GM12878 (cell line): ENCODE measurements around the gene SQSTM1. TPM values are rescaled to one million over a fixed set of nuclear protein-coding genes. Genes with fewer than 3 reads are reported as not detected.

Experiments used
- ATAC-seq: fragments of 200-7000 bp; cut with Tn5 transposase; 3 replicates; pipeline ENCODE4 v1.9.1; 2020; ENCODE audit warnings: mild to moderate bottlenecking, moderate library complexity
- BruUV-seq: library from RNA; stranded (reverse); fragments of 400-500 nt; replicated peaks from 2 replicates; lab custom pipeline; 2021; lab: Mats Ljungman, UMichigan
- CTCF ChIA-PET: fragments of 300-600 bp; sonication (Branson Sonifier 250); formaldehyde crosslinking; extraction: SDS; loops from one replicate; lab custom pipeline; 2021; ENCODE audit warnings: inconsistent platforms; lab: Yijun Ruan, JAX
- POLR2A ChIA-PET: fragments of 350-600 bp; formaldehyde crosslinking; extraction: SDS; loops from one replicate; lab custom pipeline; 2021; ENCODE audit warnings: inconsistent platforms; lab: Charles Lee
- RAD21 ChIA-PET: fragments of 300-600 bp; sonication (Branson Sonifier 250); formaldehyde crosslinking; loops from one replicate; lab custom pipeline; 2023; ENCODE audit warnings: antibody characterized with exemption; ENCODE audit not compliant: unreplicated experiment; lab: Charles Lee
- SMC1A ChIA-PET: fragments of 300-600 bp; sonication (Branson Sonifier 250); formaldehyde crosslinking; loops from one replicate; lab custom pipeline; 2023; ENCODE audit not compliant: unreplicated experiment, uncharacterized antibody; lab: Charles Lee
- DNase-seq: peaks from one replicate; pipeline ENCODE4 v3.0.0-alpha.2; 2011; ENCODE audit warnings: low read depth, low spot score
- FAIRE-seq: peaks from 3 replicates; lab custom pipeline; 2011; peaks lifted over from hg19 to GRCh38; lab: Jason Lieb, UNC
- H2AFZ ChIP-seq: 2 replicates; pipeline ENCODE4 v1.6.0; 2011; ENCODE audit warnings: low read depth, low read length, control low read depth; ENCODE audit not compliant: control insufficient read depth
- H3K27ac ChIP-seq: 2 replicates; pipeline ENCODE4 v1.5.1; 2011; ENCODE audit warnings: control low read depth; ENCODE audit not compliant: control insufficient read depth, insufficient read depth
- H3K27me3 ChIP-seq, 2 experiments: replicated peaks in 1 of 2; 2 replicates each; pipeline versions ENCODE4 v1.6.0 to v1.6.1; 2011; ENCODE audit warnings: low read length in 1 of 2; ENCODE audit not compliant: control insufficient read depth in 2 of 2, insufficient read depth in 2 of 2
- H3K36me3 ChIP-seq, 2 experiments: 2 replicates each; pipeline ENCODE4 v1.5.1; 2011; ENCODE audit warnings: low read length in 1 of 2; ENCODE audit not compliant: control insufficient read depth in 2 of 2, insufficient read depth in 2 of 2
- H3K4me1 ChIP-seq: 2 replicates; pipeline ENCODE4 v1.6.1; 2011; ENCODE audit warnings: mild to moderate bottlenecking, low read length, moderate library complexity, mixed read lengths; ENCODE audit not compliant: control insufficient read depth, insufficient read depth
- H3K4me2 ChIP-seq: 2 replicates; pipeline ENCODE4 v1.6.0; 2011; ENCODE audit warnings: control low read depth; ENCODE audit not compliant: control insufficient read depth, insufficient read depth
- H3K4me3 ChIP-seq: fragments of 200-600 bp; sonication (generic); 2 replicates; pipeline ENCODE4 v1.5.1; 2016
- H3K79me2 ChIP-seq: 2 replicates; pipeline ENCODE4 v1.6.0; 2011; ENCODE audit warnings: low read length; ENCODE audit not compliant: control insufficient read depth, insufficient read depth
- H3K9ac ChIP-seq: 2 replicates; pipeline ENCODE4 v1.8.0; 2011; ENCODE audit warnings: low read length, control low read depth, mixed read lengths; ENCODE audit not compliant: control insufficient read depth, insufficient read depth
- H3K9me3 ChIP-seq: replicated peaks from 3 replicates; pipeline ENCODE4 v1.5.1; 2011; ENCODE audit warnings: mild to moderate bottlenecking, low read length; ENCODE audit not compliant: control insufficient read depth, insufficient read depth
- H4K20me1 ChIP-seq: 2 replicates; pipeline ENCODE4 v1.6.0; 2011; ENCODE audit not compliant: control insufficient read depth, insufficient read depth
- ASH2L ChIP-seq: fragments of 300-600, 200-600 bp; sonication (generic); IDR thresholded peaks from 2 replicates; pipeline ENCODE4 v1.6.1; 2017; ENCODE audit warnings: low read depth, mild to moderate bottlenecking, borderline replicate concordance
- CEBPB ChIP-seq, 2 experiments: fragments of 150-350 bp in 1 of 2; IDR thresholded peaks; 2 replicates each; pipeline ENCODE4 v1.6.1; 2012 to 2014; ENCODE audit warnings: low read depth in 2 of 2, low read length in 2 of 2, borderline replicate concordance in 1 of 2, inconsistent platforms in 1 of 2
- CHD1 ChIP-seq: IDR thresholded peaks from 2 replicates; pipeline ENCODE4 v1.6.1; 2012; ENCODE audit warnings: low read depth, low read length, improper control_type of control experiment
- CREB1 ChIP-seq: IDR thresholded peaks from 2 replicates; pipeline ENCODE4 v1.6.1; 2012; ENCODE audit warnings: low read depth, mild to moderate bottlenecking, inconsistent platforms
- ELK1 ChIP-seq: IDR thresholded peaks from 2 replicates; pipeline ENCODE4 v1.6.1; 2012; ENCODE audit warnings: low read depth, low read length, improper control_type of control experiment
- EP300 ChIP-seq, 2 experiments: fragments of 150-350 bp in 1 of 2; IDR thresholded peaks; 2 replicates each; pipeline ENCODE4 v1.6.1; 2011 to 2012; ENCODE audit warnings: low read depth in 2 of 2, low read length in 2 of 2, borderline replicate concordance in 1 of 2, improper control_type of control experiment in 1 of 2, inconsistent platforms in 1 of 2; ENCODE audit not compliant: control insufficient read depth in 1 of 2
- EZH2 ChIP-seq: IDR thresholded peaks from 2 replicates; pipeline ENCODE4 v1.6.1; 2012; ENCODE audit warnings: low read depth, mild to moderate bottlenecking, control low read depth, inconsistent platforms, low read length, borderline replicate concordance; ENCODE audit not compliant: control insufficient read depth
- FOS ChIP-seq: IDR thresholded peaks from 3 replicates; pipeline ENCODE4 v1.6.1; 2011; ENCODE audit warnings: borderline replicate concordance; ENCODE audit not compliant: insufficient read length; ENCODE audit errors: extremely low read depth
- HDAC2 ChIP-seq: fragments of 200-600 bp; sonication (generic); IDR thresholded peaks from 2 replicates; pipeline ENCODE4 v1.6.1; 2017
- HDAC6 ChIP-seq: fragments of 200-600 bp; sonication (generic); IDR thresholded peaks from one replicate; pipeline ENCODE4 v1.8.0; 2017; ENCODE audit warnings: antibody characterized with exemption; ENCODE audit not compliant: unreplicated experiment
- HDGF ChIP-seq: fragments of 450-650 bp; IDR thresholded peaks from 2 replicates; pipeline ENCODE4 v1.6.1; 2016; ENCODE audit warnings: antibody characterized with exemption
- MAX ChIP-seq: IDR thresholded peaks from 2 replicates; pipeline ENCODE4 v1.6.1; 2012; ENCODE audit warnings: low read depth, low read length, improper control_type of control experiment
- NRF1 ChIP-seq: conservative IDR thresholded peaks from 2 replicates; pipeline ENCODE4 v1.6.1; 2011; ENCODE audit warnings: mild to moderate bottlenecking, low read depth, low read length, improper control_type of control experiment
- POU2F2 ChIP-seq: IDR thresholded peaks from 3 replicates; pipeline ENCODE4 v1.6.1; 2011; ENCODE audit warnings: low read depth, mild to moderate bottlenecking, low read length, borderline replicate concordance
- RBBP5 ChIP-seq: fragments of 200-600 bp; sonication (generic); conservative IDR thresholded peaks from 2 replicates; pipeline ENCODE4 v1.6.1; 2016
- REST ChIP-seq: IDR thresholded peaks from 2 replicates; pipeline ENCODE4 v1.6.1; 2012; ENCODE audit warnings: mild to moderate bottlenecking, low read depth, low read length
- TAF1 ChIP-seq: IDR thresholded peaks from 2 replicates; pipeline ENCODE4 v1.6.1; 2011; ENCODE audit warnings: mild to moderate bottlenecking, low read depth, low read length, borderline replicate concordance
- TBL1XR1 ChIP-seq: IDR thresholded peaks from 2 replicates; pipeline ENCODE4 v1.6.1; 2012; ENCODE audit warnings: low read depth, low read length, improper control_type of control experiment
- ZNF217 ChIP-seq: fragments of 450-650 bp; IDR thresholded peaks from 2 replicates; pipeline ENCODE4 v1.6.1; 2017; ENCODE audit warnings: antibody characterized with exemption, mild to moderate bottlenecking
- ZNF274 ChIP-seq: IDR thresholded peaks from one replicate; pipeline ENCODE4 v1.8.0; 2011; ENCODE audit not compliant: insufficient read length, insufficient read depth
- WGBS: methylation state at CpG from one replicate; pipeline ENCODE4 v1.1.6; 2016; ENCODE audit warnings: low lambda C conversion rate; ENCODE audit not compliant: insufficient replicate concordance, insufficient coverage; ENCODE audit errors: missing lambda C conversion rate; 5-methylcytosine and 5-hydroxymethylcytosine counted together
- in situ Hi-C: fragments of 300-500 bp; cut with MboI; formaldehyde crosslinking; loops from 9 replicates; pipeline ENCODE4 v1.14.3; 2018; ENCODE audit warnings: mixed read lengths
- intact Hi-C: fragments of 100-400 bp; cut with micrococcal nuclease; formaldehyde crosslinking; loops from one replicate; pipeline ENCODE4 v1.14.2; 2022; ENCODE audit not compliant: unreplicated experiment
- polyA plus RNA-seq, 11 experiments: library from polyadenylated mRNA; depleted of rRNA in 4 of 11; unstranded in 6 of 11; stranded (reverse) in 5 of 11; fragments of >200 nt; fragmentation: Nextera tagmentation in 4 of 11; fragmentation: Illumina TruSeq in 1 of 11; extraction: Ambion mirVana in 4 of 11; extraction: Trizol in 1 of 11; gene quantifications; 1 replicate in 1 of 11; 2 replicates in 10 of 11; pipeline versions ENCODE4 v1.2.1 to v1.2.3, GENCODE V29; 2011 to 2016; ENCODE audit warnings: inconsistent platforms in 2 of 11, missing spikeins in 2 of 11, low read depth in 1 of 11
- total RNA-seq, 4 experiments: library from RNA; depleted of rRNA in 3 of 4; stranded (reverse); fragments of >200 nt in 3 of 4; fragmentation: Illumina TruSeq in 1 of 4; extraction: Trizol in 1 of 4; gene quantifications; 2 replicates each; pipeline versions ENCODE4 v1.2.1 to v1.2.3, GENCODE V29; 2013 to 2021

Gene SQSTM1
- total and polyA plus RNA-seq, 10 of the 15 experiments (the other 5 are each of a cell fraction or from before 2014, with no cell fraction given), result 6.3 to 138 (median 62.1) TPM

GRCh38 chr5:179812135-179812825, 8.4 kb upstream of the SQSTM1 start:
- H3K9me3 ChIP-seq, result no peaks in the 10 kb centered on the region
- no peak overlapping the region for H3K4me3 ChIP-seq
- no peak overlapping the region for H2AFZ ChIP-seq
- peaks cover under 1% of the 10 kb centered on the region for H3K79me2 ChIP-seq
- no peak for ATAC-seq
- no peaks in the 10 kb centered on the region; a peak in 1 of 4 replicates for H3K36me3 ChIP-seq
- H3K9ac ChIP-seq, result no peak overlapping the region
- POLR2A ChIA-PET, result interaction anchor here (0.7 kb wide), 1 partner anchor 54 kb away, joined by 3 read pairs; no protein-coding TSS in a partner anchor
- H3K27me3 ChIP-seq, result no peaks in the 10 kb centered on the region
- RAD21 ChIA-PET, result interaction anchor here (1.5 kb wide), 1 partner anchor 8 kb away, joined by 4 read pairs; the partner anchor contains the start of gene SQSTM1
- intact Hi-C loops (no loop called here), in situ Hi-C loops (loop anchor here (10.0 to 25.0 kb wide), 2 partner anchors 1000 to 1687 kb away; partner anchors contain the start of gene MGAT1)
- no peak overlapping the region for H3K4me2 ChIP-seq
- peaks cover 5% of the 10 kb centered on the region for H3K4me1 ChIP-seq
- 94% methylated on average over 26 of the region's 27 CpGs for WGBS
- no peak overlapping the region for H3K27ac ChIP-seq
- H4K20me1 ChIP-seq, result no peaks in the 10 kb centered on the region
- no peak for FAIRE-seq
- SMC1A ChIA-PET, result no interaction called here
- no peak for TF ChIP-seq CEBPB (IDR thresholded peaks at IDR 0.05; ENCODE audit: borderline replicate concordance in 1 of 2, low read depth in 2 of 2, low read length in 2 of 2)
- no peak for TF ChIP-seq HDGF
- TF ChIP-seq HDAC2, result no peak
- TF ChIP-seq NRF1, result no peak
- TF ChIP-seq ZNF274, result no peak
- TF ChIP-seq EP300 (IDR thresholded peaks at IDR 0.05; ENCODE audit: borderline replicate concordance in 1 of 2, control insufficient read depth in 1 of 2, low read depth in 2 of 2, low read length in 2 of 2), result no peak
- TF ChIP-seq ASH2L, result no peak
- no peak for TF ChIP-seq ELK1
- no peak for TF ChIP-seq TBL1XR1
- TF ChIP-seq HDAC6, result no peak
- no peak for TF ChIP-seq POU2F2
- TF ChIP-seq MAX, result no peak
- TF ChIP-seq ZNF217, result no peak
- no peak for TF ChIP-seq REST
- no peak for TF ChIP-seq TAF1
- no peak for TF ChIP-seq EZH2
- no peak for TF ChIP-seq FOS
- no peak for TF ChIP-seq CREB1
- no peak for TF ChIP-seq CHD1
- no peak for TF ChIP-seq RBBP5
- TF ChIP-seq, all 136 proteins: peak for 0
- BruUV-seq, result no TSS peak
- CTCF ChIA-PET, result interaction anchor here (1.7 kb wide), 1 partner anchor 10 kb away, joined by 4 read pairs; no protein-coding TSS in a partner anchor
- no peak for DNase-seq
